Stimulated activated CD4-positive, alpha-beta T cell treated with anti-CD3 and anti-CD28 coated beads, Interleukin-12 subunit alpha, Interleukin-12 subunit beta, amount 100 ng/mL, for 24 hours (primary cell): ENCODE results near the gene RSPRY1.

Experiments used
- DNase-seq, 2 experiments: peaks; one replicate each; pipeline ENCODE4 v3.0.0-alpha.2; 2020; ENCODE audit warnings: low read depth in 2 of 2

Gene RSPRY1

GRCh38 chr16:57224651-57225335, 38.7 kb downstream of the RSPRY1 start:
- DNase-seq: no peak

DNA sequence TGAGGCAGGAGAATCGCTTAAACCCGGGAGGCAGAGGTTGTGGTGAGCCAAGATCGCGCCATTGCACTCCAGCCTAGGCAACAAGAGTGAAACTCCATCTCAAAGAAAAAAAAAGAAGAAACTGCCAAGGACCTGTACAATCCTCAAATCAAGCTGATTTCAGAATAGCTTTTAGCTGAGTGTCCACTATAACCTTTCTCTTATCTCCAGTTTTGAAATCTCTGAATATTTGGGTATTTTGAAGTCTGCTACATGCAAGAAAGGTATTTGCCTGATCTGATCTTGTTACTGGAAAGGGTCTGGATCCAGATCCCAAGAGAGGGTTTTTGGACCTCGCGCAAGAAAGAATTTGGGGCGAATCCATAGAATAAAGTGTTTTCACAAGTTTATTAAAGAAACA, 39.8 kb downstream of the RSPRY1 start:
- DNase-seq: no peak

GRCh38 chr16:57226701-57227621, 40.8 kb downstream of the RSPRY1 start:
- no peak for DNase-seq

DNA sequence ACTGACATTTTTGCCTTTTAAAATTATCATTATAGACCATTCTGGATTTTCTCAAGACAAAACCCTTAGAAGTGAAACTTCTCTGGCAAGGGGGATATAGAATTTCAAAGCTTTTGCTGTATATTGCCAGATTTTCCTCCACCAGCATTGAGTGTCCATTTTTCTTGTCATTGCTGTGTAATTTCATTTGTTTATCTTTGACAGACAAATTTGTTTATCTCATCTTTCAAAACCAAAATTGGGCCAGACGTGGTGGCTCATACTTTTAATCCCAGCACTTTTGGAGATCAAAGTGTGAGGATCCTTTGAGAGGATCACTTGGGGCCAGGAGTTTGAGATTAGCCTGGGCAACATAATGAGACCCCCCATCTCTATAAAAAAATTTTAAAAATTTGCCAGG, 43.0 kb downstream of the RSPRY1 start:
- no peak for DNase-seq

DNA sequence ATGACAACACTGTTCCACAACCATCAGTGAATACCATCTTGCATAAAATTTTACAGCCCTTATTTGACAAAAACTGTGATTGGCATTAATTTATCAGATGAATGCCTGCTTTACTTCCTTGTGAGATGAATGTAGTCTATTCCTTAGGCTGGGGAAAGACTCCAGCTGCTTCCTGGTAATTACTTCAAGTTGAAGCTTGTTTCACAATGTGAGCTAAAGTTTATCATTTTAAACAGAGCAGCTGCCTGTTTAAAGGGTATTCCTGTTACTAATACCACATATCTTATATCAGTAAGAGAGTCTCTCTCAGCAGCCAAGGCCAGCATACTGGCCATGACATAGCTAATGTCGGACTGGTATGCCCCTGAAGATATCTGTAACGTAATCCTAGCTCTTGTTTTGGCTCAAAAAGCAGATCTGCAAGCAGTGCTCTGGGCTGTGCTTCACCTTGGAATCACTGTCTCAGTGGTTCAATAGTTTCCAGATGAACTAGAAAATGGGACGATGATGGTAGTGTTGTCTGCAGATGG, 45.8 kb downstream of the RSPRY1 start:
- DNase-seq: no peak

- DNase-seq: no peak
These were observed 48.0 kb downstream of the RSPRY1 start for GRCh38 chr16:57233944-57234706.

GRCh38 chr16:57234707-57235092, 48.6 kb downstream of the RSPRY1 start:
- no peak for DNase-seq

- DNase-seq: no peak
These were observed 49.2 kb downstream of the RSPRY1 start for GRCh38 chr16:57235128-57236021.

DNA sequence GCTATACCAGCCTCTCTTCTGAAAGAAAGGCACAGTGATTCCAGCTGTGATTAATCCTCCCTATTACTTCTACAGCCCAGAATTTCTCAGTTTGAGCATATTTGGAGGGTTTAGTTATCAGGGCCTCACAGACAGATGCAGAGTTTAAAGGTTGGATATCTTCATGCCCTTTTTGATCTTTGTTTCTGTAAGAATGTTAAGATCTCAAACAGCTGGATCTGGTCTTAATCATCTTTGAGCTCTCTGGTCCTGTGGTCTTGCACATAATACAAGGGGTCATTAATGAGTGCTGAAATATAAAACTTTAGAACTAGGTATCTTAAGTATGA, 49.9 kb downstream of the RSPRY1 start:
- no peak for DNase-seq

DNA sequence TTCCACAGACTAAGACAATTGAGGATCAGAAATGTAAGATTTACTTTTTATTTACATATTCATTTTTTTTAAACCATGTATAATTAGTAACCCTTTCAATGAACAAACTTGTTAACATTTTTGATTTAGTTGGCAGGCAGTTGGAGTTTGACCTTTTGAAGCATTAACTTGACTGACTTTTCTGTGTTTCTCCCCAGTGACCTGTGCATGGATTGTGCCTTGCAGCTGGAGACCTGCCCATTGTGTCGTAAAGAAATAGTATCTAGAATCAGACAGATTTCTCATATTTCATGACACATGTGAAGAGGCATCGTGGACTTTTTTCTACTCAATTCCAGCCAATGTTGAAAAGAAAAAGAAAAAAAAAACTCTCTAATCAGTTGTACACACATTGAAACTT, 52.6 kb downstream of the RSPRY1 start:
- DNase-seq: no peak

- no peak for DNase-seq
These were observed 53.0 kb downstream of the RSPRY1 start for GRCh38 chr16:57239107-57239506.

DNA sequence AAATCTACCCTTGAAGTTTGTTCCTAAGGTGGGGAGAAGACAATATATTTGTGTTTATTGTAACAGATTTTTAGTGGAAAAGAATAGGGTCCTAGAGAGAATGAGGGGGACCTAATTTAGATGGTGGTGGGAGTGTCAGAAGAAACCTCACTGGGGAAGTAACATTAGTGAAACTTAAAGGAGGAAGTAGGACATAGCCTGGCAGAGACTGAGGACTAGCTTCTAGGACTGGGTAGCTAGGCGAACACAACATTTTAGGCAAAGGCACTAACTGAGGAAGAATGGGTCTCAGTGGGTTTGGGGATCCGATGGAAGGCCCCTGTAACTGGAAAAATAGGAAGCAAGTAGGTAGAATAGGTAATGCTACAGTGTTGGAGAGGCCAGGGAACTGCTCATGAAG, 54.7 kb downstream of the RSPRY1 start:
- no peak for DNase-seq

- DNase-seq: no peak
These were observed 56.5 kb downstream of the RSPRY1 start for GRCh38 chr16:57242650-57243049.

DNA sequence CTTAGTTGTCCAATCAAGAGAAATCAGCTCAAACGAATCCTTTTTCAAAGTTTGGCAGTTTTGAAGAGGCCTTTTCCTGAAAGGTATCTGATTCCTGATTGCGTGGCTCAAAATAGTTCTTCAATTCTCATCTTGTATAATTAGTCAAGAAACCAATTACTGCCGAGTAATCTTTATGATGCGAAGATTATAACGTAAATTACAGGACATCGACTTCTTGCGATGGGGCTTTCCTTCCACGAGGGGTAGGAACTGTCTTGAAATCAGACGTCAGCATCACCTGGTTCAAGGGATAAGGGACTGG, 58.3 kb downstream of the RSPRY1 start:
- DNase-seq: no peak

- peak; percentile 89 to 97 for DNase-seq
These were observed 58.8 kb downstream of the RSPRY1 start, which contains the start of gene ARL2BP for GRCh38 chr16:57244767-57245471. Gene ARL2BP (plus strand): TSS chr16:57245259. CDS start chr16:57245368, 109 bp downstream.

DNA sequence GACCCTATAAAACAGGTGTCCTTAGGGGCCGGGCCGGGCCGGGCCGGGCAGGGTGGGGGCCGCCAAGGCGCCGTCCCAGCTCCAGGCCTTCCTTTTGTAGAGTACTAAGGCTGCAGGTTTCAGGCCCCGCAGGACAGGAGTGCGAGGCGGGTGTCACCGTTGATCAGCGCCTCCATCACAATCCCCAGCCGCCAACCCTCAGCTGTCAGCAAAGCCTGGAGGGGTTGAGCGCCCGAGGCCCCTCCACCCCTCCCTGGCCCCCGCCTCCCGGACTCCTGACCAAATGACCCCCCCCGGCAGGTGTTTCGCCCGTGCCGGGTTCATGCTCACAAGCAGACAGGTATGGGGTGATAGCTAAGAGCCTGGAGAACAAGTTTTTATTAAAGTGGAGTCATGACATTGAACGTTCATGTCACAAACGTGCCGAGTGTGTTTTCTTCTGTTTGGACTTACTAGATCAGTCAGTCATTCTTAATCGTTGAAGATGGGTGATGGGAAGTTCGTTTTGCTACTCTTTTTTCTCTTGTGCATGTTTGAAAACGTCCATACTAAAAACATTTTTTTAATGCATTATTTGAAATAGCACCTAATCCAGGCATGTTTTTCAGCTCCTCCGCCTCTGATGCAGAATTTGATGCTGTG, 59.5 kb downstream of the RSPRY1 start:
- no peak for DNase-seq

GRCh38 chr16:57251352-57251751, 65.2 kb downstream of the RSPRY1 start:
- no peak for DNase-seq

DNA sequence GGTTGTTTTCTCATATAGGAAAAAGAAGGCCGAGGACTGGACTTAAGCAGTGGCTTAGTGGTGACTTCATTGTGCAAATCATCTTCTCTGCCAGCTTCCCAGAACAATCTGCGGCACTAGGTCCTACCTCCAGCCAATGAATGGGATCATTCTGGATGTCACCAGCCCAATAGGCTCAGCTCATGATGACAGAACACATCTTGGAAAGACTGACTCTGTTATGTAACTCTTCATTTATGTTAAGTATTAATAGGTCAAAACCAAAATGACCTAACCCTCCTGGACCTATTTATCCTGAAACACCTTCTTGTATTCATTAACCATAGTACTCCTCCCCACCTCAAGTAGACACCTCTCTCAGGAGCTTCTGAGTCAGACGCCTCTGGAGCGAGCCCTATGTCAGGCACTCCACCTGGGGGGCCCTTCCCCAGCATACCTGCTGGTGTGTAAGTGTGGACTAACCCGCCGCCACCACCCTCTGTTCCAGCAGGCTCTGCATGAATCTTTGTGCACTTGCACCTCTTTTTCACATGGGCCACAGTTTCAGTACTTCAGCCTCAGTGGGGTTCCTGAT, 66.1 kb downstream of the RSPRY1 start:
- DNase-seq: no peak

GRCh38 chr16:57253466-57253865, 67.3 kb downstream of the RSPRY1 start:
- DNase-seq: no peak
